GM12801 (cell line): ENCODE measurements around the gene ICE1.

ENCODE experiments used
- TF ChIP-seq, protein P1 (sequence below): IDR thresholded peaks from one replicate; pipeline ENCODE4 v1.5.1; 2011; ENCODE audit warnings: control low read depth; ENCODE audit not compliant: insufficient read length; ENCODE audit errors: extremely low read depth

Gene ICE1

DNA sequence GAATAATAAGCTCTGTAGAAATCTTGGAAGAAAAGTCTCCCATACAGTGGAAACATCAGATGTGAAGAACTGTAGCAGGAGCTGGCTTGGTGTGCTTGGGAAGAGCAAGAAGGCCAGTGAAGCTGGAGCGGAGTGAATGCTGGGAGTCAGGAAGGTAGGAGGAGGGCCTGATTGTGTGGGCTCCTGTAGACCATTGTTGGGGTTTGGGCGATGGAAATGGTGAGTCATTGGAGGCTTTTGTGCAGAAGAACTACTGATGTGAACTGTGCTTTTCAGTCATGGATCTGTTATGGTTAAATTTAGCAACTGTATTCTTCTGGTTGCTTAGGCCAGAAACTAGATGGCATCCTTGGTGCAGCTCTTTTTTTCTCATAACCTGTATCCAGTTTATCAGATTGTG is 2.3 kb downstream of the ICE1 start:
- TF ChIP-seq, protein P1, sequence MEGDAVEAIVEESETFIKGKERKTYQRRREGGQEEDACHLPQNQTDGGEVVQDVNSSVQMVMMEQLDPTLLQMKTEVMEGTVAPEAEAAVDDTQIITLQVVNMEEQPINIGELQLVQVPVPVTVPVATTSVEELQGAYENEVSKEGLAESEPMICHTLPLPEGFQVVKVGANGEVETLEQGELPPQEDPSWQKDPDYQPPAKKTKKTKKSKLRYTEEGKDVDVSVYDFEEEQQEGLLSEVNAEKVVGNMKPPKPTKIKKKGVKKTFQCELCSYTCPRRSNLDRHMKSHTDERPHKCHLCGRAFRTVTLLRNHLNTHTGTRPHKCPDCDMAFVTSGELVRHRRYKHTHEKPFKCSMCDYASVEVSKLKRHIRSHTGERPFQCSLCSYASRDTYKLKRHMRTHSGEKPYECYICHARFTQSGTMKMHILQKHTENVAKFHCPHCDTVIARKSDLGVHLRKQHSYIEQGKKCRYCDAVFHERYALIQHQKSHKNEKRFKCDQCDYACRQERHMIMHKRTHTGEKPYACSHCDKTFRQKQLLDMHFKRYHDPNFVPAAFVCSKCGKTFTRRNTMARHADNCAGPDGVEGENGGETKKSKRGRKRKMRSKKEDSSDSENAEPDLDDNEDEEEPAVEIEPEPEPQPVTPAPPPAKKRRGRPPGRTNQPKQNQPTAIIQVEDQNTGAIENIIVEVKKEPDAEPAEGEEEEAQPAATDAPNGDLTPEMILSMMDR, result no peak

DNA sequence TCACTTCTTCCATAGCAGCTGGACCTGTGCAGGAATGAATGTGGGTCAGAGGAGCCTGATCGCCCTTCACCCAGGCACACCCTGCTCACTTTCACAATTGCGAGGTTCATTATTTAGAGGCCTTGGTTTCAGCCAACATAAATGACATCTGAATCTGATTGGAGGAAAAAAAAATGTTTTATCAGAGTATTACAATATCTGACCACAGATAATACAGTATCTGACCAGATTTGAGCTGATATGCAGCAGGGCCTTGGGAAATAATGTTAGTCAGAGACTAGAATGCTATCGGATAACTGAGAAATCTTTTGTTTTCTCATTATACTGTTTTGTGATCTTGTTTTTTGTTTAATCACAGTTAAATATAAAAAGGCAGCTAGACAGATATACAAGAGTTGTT is 7.7 kb downstream of the ICE1 start:
- TF ChIP-seq, protein P1, result no peak

DNA sequence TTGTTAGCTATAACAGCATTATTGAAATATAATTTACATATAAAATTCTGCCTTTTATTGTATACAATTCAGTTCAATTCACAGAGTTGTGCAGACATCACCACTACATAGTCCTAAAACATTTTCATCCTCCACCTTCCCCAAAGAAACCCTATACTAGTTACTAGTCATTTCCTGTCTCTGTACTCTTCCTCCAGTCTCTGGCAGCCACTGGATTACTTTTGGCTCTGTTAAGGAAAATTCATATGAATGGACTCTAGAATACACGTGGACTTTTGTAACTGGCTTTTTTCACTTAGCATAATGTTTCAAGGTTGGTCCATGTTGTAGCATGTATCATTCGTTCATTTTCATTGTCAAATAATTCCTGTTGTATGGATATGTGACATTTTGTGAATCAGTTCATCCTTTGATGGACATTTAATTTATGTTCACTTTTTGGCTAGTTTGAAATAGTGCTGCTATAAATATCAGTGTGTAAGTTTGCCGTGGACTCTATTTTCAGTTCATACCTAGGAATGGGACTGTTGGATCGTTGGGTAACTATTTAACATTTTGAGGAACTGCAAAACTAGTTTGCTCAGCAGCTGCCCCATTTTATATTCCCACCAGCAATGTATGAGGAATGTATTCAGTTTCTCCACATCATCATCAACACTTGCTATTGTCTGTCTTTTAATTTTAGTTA is 9.7 kb downstream of the ICE1 start:
- TF ChIP-seq, protein P1, result no peak

DNA sequence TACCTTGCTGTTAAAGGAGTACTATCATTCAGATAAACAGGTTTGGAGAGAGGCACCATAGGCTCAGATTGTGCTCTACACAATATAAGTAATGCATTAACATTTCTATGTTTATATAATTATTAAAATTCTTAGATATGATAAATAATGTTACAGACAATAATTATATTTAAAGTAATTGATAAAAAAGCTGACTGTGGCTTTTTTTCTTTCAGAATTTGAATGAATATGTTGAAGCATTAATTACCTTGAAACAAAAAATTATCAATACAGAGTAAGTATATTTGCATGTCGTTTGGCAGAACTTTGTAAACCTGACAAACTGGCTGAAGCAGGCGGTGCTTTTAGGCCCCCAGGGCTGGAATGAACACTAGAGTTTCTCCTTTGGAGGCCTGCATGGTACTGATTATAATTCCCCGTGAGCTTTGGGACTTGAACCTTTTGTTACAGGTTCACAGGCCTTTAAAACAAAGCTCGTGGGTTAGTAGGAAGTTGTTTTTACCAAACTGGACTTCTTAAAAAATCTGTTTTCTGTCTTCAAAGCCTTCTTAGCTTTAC is 13.8 kb downstream of the ICE1 start:
- TF ChIP-seq, protein P1, result no peak

DNA sequence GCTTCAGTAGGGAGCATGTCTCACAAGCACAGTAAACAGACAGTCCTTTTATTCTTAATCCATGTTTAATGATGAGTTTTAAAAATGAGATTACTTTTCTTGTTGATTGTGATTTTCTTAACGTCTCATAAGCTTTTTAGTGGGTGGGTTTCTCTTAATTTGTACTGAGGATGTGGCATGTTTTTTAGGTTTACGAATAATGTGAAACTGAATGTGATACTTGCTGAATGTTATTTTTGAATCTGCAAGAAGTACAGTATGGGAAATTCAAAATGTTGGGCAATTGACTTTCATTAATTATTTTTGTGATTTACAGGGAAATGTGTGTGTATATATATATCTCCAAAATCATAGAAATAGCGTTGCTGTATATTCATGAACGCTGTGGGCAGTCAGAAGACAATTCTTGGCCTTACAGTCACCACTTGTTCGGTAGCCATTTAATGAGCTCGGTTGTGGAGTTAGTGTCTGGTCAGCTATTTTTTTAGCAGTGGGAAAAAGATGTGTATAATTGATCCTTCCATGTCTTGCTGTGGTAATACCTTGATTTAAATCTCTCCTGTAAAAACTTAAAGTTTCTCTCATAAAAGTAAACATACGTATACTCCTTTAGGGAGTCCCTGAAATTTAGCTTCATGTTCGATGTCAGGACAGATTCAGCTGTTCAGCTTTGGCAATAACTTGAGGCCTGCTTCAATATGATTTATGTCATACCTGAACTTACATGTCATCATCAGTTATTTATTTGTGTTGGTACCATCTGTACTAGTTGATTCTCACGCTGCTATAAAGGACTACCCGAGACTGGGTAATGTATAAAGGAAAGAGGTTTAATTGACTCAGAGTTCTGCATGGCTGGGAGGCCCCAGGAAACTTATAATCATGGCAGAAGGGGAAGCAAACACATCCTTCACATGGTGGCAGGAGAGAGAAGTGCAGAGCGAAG is 15.0 kb downstream of the ICE1 start:
- TF ChIP-seq, protein P1, result no peak

DNA sequence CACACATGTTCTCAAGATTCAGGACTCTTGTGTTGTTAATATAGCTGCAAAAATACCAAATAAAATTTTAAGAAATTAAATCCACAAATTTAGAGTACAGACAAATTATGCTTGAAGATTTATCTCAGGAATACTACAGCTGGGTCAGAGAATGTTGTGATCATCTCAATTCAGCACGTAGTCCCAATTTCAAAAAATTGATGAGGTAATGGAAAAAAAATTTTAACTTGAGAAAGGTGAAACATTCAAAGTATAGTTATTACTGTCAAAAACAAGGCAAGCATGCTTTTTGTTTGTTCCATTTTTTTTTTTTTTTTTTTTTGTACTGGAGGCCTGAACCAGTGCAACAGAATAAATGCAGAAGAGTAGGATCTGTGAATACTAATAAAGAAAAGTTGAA is 29.4 kb downstream of the ICE1 start:
- TF ChIP-seq, protein P1, result no peak

DNA sequence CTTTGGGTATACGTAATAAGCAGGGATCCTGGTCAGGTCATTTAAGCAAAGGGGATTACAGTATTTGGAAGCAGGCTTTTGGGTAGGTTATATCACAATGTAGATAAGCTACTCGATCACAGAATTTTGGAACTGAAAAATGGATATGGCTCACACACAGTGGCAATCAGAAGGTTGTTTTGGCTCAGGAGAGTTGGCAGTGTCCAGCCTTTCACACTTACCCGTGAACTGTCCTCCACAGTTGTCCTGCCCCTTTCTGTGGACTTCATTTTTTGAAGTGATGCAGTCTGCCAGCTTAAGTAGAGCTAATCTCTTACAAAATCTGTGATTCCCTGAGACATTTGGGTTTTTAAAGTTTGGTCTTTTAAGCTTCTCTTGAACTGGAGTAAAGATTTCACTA is 30.7 kb downstream of the ICE1 start:
- TF ChIP-seq, protein P1, result no peak
